ENCODE data around the gene TRMO. TPM values are rescaled to one million over a fixed set of nuclear protein-coding genes. Genes with fewer than 3 reads are reported as not detected.

Gene TRMO
- total and polyA plus RNA-seq, 9 of the 15 experiments (the other 6 are each of a cell fraction or from before 2014, with no cell fraction given) = 5.6 to 22.4 (median 16.2) TPM

DNA sequence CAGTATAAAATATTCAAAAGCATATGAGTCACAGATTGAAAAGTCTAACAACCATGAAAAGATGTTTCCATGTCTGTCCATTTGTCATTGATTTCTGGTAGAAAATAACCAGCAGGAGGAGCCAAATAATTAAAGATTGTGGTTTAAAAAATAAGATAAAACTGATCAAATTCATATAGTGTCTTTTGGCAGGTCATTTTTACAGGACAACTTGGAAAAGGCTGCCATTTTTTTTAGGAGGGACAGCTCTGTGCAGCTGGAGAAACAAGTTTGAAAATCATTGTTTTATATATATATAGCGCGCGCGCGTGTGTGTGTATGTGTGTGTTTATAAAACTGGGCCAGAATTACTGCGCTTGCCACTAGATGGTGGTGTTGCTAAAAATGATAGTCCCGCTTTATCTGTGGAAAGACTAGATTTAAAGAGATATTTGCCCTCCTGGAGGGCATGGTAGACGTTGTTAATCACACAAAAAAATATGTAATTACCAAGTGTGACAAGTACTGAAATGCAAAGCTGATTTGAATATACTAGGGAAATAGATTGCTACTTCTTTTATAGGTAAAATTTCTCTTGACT, 1.3 kb upstream of the TRMO start (continued):
- TF ChIP-seq, protein P1, sequence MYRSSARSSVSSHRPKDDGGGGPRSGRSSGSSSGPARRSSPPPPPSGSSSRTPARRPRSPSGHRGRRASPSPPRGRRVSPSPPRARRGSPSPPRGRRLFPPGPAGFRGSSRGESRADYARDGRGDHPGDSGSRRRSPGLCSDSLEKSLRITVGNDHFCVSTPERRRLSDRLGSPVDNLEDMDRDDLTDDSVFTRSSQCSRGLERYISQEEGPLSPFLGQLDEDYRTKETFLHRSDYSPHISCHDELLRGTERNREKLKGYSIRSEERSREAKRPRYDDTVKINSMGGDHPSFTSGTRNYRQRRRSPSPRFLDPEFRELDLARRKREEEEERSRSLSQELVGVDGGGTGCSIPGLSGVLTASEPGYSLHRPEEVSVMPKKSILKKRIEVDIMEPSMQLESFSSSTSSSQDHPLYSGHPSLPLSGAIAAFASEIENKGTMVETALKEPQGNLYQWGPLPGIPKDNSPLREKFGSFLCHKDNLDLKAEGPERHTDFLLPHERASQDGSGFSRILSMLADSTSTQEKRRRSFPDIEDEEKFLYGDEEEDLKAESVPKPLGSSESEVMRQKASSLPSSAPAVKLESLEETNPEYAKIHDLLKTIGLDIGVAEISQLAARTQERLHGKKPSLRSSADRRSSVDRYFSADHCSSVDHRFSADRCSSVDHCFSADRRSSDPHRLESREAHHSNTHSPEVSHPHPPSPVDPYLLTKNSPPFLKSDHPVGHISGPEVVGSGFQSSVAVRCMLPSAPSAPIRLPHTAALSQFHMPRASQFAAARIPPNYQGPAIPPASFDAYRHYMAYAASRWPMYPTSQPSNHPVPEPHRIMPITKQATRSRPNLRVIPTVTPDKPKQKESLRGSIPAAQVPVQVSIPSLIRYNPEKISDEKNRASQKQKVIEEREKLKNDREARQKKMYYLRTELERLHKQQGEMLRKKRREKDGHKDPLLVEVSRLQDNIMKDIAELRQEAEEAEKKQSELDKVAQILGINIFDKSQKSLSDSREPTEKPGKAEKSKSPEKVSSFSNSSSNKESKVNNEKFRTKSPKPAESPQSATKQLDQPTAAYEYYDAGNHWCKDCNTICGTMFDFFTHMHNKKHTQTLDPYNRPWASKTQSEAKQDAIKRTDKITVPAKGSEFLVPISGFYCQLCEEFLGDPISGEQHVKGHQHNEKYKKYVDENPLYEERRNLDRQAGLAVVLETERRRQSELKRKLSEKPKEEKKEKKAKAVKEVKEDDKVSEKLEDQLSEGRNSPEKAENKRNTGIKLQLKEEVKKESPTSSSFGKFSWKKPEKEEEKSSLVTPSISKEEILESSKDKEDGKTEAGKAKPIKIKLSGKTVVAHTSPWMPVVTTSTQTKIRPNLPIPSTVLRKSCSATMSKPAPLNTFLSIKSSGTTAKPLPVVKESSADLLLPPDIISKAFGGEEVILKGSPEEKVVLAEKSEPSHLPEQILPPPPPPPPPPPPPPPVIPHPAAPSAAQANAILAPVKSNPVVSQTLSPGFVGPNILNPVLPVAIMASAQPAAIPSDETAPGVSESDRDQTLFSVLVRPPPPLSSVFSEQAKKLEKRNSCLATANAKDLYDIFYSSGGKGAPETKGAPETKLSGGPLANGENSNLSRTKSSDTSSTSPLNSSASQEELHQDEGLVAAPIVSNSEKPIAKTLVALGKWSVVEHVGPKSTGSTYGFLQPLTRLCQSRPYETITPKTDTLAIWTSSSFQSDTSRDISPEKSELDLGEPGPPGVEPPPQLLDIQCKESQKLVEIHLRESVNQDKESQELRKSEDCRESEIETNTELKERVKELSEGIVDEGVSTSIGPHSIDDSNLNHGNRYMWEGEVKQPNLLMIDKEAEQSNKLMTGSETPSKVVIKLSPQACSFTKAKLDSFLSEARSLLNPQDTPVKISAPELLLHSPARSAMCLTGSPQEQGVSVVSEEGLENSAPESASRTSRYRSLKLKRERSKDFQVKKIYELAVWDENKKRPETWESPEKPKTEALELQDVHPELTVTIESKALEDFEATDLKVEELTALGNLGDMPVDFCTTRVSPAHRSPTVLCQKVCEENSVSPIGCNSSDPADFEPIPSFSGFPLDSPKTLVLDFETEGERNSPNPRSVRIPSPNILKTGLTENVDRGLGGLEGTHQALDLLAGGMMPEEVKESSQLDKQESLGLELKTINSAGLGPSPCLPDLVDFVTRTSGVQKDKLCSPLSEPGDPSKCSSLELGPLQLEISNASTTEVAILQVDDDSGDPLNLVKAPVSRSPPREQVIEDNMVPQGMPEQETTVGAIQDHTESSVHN (IDR thresholded peaks at IDR 0.05; ENCODE audit: borderline replicate concordance in 1 of 2, low read depth in 1 of 2) = no peak
- no peak for TF ChIP-seq ZNF764 (CRISPR knock-in tag; IDR thresholded peaks at IDR 0.05; ENCODE audit: low read depth)
- TF ChIP-seq PHTF2 (CRISPR knock-in tag; IDR thresholded peaks at IDR 0.05) = no peak
- peak; percentile 22 for TF ChIP-seq ARID1B (IDR thresholded peaks at IDR 0.05)
- TF ChIP-seq, protein P2, sequence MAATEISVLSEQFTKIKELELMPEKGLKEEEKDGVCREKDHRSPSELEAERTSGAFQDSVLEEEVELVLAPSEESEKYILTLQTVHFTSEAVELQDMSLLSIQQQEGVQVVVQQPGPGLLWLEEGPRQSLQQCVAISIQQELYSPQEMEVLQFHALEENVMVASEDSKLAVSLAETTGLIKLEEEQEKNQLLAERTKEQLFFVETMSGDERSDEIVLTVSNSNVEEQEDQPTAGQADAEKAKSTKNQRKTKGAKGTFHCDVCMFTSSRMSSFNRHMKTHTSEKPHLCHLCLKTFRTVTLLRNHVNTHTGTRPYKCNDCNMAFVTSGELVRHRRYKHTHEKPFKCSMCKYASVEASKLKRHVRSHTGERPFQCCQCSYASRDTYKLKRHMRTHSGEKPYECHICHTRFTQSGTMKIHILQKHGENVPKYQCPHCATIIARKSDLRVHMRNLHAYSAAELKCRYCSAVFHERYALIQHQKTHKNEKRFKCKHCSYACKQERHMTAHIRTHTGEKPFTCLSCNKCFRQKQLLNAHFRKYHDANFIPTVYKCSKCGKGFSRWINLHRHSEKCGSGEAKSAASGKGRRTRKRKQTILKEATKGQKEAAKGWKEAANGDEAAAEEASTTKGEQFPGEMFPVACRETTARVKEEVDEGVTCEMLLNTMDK (IDR thresholded peaks at IDR 0.05; ENCODE audit: borderline replicate concordance, insufficient read depth, low read depth, low read length, poor library complexity, severe bottlenecking) = no peak
- 0 out of 2 replicates have a peak, but pooled peaks have one; percentile 43 for TF ChIP-seq HDAC2 (IDR thresholded peaks at IDR 0.05)
- TF ChIP-seq, protein P3, sequence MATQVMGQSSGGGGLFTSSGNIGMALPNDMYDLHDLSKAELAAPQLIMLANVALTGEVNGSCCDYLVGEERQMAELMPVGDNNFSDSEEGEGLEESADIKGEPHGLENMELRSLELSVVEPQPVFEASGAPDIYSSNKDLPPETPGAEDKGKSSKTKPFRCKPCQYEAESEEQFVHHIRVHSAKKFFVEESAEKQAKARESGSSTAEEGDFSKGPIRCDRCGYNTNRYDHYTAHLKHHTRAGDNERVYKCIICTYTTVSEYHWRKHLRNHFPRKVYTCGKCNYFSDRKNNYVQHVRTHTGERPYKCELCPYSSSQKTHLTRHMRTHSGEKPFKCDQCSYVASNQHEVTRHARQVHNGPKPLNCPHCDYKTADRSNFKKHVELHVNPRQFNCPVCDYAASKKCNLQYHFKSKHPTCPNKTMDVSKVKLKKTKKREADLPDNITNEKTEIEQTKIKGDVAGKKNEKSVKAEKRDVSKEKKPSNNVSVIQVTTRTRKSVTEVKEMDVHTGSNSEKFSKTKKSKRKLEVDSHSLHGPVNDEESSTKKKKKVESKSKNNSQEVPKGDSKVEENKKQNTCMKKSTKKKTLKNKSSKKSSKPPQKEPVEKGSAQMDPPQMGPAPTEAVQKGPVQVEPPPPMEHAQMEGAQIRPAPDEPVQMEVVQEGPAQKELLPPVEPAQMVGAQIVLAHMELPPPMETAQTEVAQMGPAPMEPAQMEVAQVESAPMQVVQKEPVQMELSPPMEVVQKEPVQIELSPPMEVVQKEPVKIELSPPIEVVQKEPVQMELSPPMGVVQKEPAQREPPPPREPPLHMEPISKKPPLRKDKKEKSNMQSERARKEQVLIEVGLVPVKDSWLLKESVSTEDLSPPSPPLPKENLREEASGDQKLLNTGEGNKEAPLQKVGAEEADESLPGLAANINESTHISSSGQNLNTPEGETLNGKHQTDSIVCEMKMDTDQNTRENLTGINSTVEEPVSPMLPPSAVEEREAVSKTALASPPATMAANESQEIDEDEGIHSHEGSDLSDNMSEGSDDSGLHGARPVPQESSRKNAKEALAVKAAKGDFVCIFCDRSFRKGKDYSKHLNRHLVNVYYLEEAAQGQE (IDR thresholded peaks at IDR 0.05; ENCODE audit: borderline replicate concordance) = peak; percentile 85
- TF ChIP-seq, protein P3 (CRISPR knock-in tag; IDR thresholded peaks at IDR 0.05; ENCODE audit: low read depth) = no peak
- TF ChIP-seq NFRKB (IDR thresholded peaks at IDR 0.05; ENCODE audit: low read depth) = peak; percentile 17; the same call in 1 of the 2 replicates
